Activated effector memory CD4-positive, alpha-beta T cell treated with anti-CD3 and anti-CD28 coated beads, Interleukin-2, amount 50 U/mL, for 16 hours (primary cell): ENCODE data around the gene SALL2.
"Not testable (repeated sequence)": the region's sequence is repeated elsewhere in the genome, so short reads cannot be mapped to it uniquely, and the experiment has no call there.

ENCODE experiments used
- DNase-seq: peaks from one replicate; pipeline ENCODE4 v3.0.0-alpha.2; 2020

SALL2 gene

GRCh38 chr14:21525962-21526671 lies at the start of gene SALL2:
Gene SALL2 (minus strand): TSS chr14:21526346. CDS start chr14:21526127, 219 bp downstream.
- DNase-seq: peak; percentile 86

- no peak for DNase-seq
Observed at GRCh38 chr14:21575661-21576060, 49.5 kb upstream of the SALL2 start.

GRCh38 chr14:21572604-21573003 lies 46.5 kb upstream of the SALL2 start:
- DNase-seq: no peak

GRCh38 chr14:21558703-21559170 lies 32.6 kb upstream of the SALL2 start:
- DNase-seq: no peak

GRCh38 chr14:21557084-21557901 lies 31.1 kb upstream of the SALL2 start:
- DNase-seq: peak; percentile 86

GRCh38 chr14:21556378-21557083 lies 30.4 kb upstream of the SALL2 start:
- no peak for DNase-seq

GRCh38 chr14:21553266-21553665 lies 27.1 kb upstream of the SALL2 start:
- no peak for DNase-seq

- DNase-seq: not testable (repeated sequence)
Observed at GRCh38 chr14:21544588-21544987, 18.4 kb upstream of the SALL2 start.

GRCh38 chr14:21543963-21544362 lies 17.8 kb upstream of the SALL2 start:
- no peak for DNase-seq

GRCh38 chr14:21543521-21543960 lies 17.4 kb upstream of the SALL2 start:
- DNase-seq: no peak

- DNase-seq: no peak
Observed at GRCh38 chr14:21541413-21542074, 15.4 kb upstream of the SALL2 start.

GRCh38 chr14:21539189-21539940 lies 13.2 kb upstream of the SALL2 start:
- no peak for DNase-seq

- DNase-seq: no peak
Observed at GRCh38 chr14:21537090-21537424, 10.9 kb upstream of the SALL2 start.

- no peak for DNase-seq
Observed at GRCh38 chr14:21536418-21537089, 10.4 kb upstream of the SALL2 start.

GRCh38 chr14:21535545-21536417 lies 9.6 kb upstream of the SALL2 start:
- no peak for DNase-seq

GRCh38 chr14:21534576-21534975 lies 8.4 kb upstream of the SALL2 start:
- DNase-seq: no peak

- DNase-seq: no peak
Observed at GRCh38 chr14:21533294-21533693, 7.1 kb upstream of the SALL2 start.

- no peak for DNase-seq
Observed at GRCh38 chr14:21529515-21529914, 3.4 kb upstream of the SALL2 start.

GRCh38 chr14:21528381-21529348 lies 2.5 kb upstream of the SALL2 start:
- DNase-seq: no peak
